HG03342 (cell line): Measurements from ENCODE around the gene EMC9.
A peak's percentile ranks its signal among the peaks of the same experiment; 100 is the strongest.

Source experiments
- ATAC-seq: cut with Tn5 transposase; IDR thresholded peaks from one replicate; pipeline ENCODE4 v1.9.1; 2021; ENCODE audit warnings: mild to moderate bottlenecking, moderate library complexity; ENCODE audit not compliant: unreplicated experiment

The EMC9 gene

GRCh38 chr14:24132061-24132685 is 9.2 kb downstream of the EMC9 start:
- no peak for ATAC-seq

- no peak for ATAC-seq
These were observed 9.8 kb downstream of the EMC9 start for GRCh38 chr14:24131549-24131966.

GRCh38 chr14:24130717-24131548 is 10.5 kb downstream of the EMC9 start:
- no peak for ATAC-seq

- no peak for ATAC-seq
These were observed 11.0 kb downstream of the EMC9 start, which contains the start of gene FITM1 for GRCh38 chr14:24130380-24130716. FITM1 (plus strand) TSS chr14:24130659; CDS start chr14:24131564, 905 bp downstream.

- ATAC-seq, result no peak
These were observed 11.9 kb downstream of the EMC9 start for GRCh38 chr14:24129410-24129998.

GRCh38 chr14:24127673-24128072 is 13.7 kb downstream of the EMC9 start:
- no peak for ATAC-seq

GRCh38 chr14:24126939-24127338 is 14.5 kb downstream of the EMC9 start:
- ATAC-seq, result no peak

GRCh38 chr14:24123424-24124417 is 17.7 kb downstream of the EMC9 start:
- no peak for ATAC-seq

- no peak for ATAC-seq
These were observed 18.5 kb downstream of the EMC9 start for GRCh38 chr14:24122898-24123297.

- no peak for ATAC-seq
These were observed 19.0 kb downstream of the EMC9 start for GRCh38 chr14:24122416-24122815.

- no peak for ATAC-seq
These were observed 20.2 kb downstream of the EMC9 start for GRCh38 chr14:24121210-24121609.

GRCh38 chr14:24119691-24120090 is 21.7 kb downstream of the EMC9 start:
- ATAC-seq, result no peak

GRCh38 chr14:24117179-24117578 is 24.2 kb downstream of the EMC9 start:
- ATAC-seq, result no peak

- ATAC-seq, result no peak
These were observed 25.1 kb downstream of the EMC9 start for GRCh38 chr14:24116128-24116814.

- no peak for ATAC-seq
These were observed 25.8 kb downstream of the EMC9 start for GRCh38 chr14:24115422-24116127.

GRCh38 chr14:24114532-24115421 is 26.6 kb downstream of the EMC9 start, which contains the start of the genes DCAF11 and NRL:
DCAF11 (plus strand) TSS chr14:24114777; CDS start chr14:24115595, 818 bp downstream.
NRL (minus strand) TSS chr14:24114949; CDS start chr14:24082848, 32,101 bp downstream.
- ATAC-seq, result peak; percentile 86

- peak; percentile 25 for ATAC-seq
These were observed 27.4 kb downstream of the EMC9 start for GRCh38 chr14:24113801-24114531.

GRCh38 chr14:24113379-24113800 is 28.0 kb downstream of the EMC9 start:
- ATAC-seq, result no peak
